ENCODE data around the gene LMTK3.

The LMTK3 gene

DNA sequence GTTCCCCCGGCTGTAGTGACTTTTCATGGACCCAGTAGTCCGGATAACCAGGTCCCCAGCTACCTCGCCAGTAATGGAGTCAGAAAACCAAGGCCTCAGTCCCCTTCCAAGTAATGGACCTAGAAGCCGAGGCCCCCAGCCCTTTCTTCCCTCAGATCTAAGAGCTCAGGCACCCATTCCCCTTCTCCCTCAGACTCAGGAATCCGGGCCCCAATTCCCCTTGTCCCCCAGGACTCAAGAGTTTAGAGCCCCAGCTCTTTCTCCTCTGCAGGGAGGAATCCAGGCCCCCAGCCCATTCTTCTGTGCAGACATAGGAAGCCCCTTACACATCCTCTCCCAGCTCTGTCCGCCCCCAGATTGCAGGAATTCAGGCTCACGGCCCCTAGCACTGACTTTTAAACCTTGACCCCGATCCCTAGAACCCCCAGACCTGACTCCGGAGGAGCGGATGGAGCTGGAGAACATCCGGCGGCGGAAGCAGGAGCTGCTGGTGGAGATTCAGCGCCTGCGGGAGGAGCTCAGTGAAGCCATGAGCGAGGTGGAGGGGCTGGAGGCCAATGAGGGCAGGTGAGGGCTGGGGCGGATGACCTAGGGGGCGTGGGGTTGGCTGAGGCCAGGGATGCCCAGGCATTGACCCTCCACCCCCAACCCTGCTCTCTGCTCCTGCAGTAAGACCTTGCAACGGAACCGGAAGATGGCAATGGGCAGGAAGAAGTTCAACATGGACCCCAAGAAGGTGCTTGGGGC lies 41.5 kb downstream of the LMTK3 start:
- DNase-seq, result no peak

DNA sequence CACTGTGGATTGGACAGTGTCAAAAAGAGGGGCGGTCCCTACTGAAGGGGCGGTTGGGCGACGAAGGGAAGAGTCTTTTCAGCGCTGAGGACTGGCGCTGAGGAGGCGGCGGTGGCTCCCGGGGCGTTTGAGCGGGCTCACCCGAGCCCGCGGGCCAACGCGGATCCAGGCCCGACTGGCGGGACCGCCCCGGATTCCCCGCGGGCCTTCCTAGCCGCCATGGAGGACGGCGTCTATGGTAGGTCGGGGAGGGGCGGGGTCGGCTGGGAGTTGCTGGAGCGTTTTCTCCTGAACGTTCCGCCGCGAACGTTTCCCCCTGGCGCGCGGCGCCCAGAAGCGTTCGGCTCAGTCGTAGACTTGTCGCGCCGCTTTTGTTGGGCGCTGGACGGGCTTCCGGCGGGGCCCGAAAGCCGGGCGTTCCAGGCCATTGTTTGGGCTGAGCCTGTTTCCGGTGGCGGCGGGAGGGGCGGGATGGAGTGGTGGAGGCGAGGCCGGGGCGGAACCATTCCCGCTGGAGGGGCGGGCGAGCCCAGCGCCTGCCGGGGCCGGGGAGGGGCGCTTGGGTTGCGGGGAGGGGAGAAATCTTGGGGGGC lies 42.2 kb downstream of the LMTK3 start, which contains the start of gene CYTH2:
Gene CYTH2 (plus strand): TSS at position 81 of the 593 bp plus-strand sequence. CDS start 139 bp downstream, at position 220.
- peak in 1 of 2 donors; percentile 88 for DNase-seq

DNA sequence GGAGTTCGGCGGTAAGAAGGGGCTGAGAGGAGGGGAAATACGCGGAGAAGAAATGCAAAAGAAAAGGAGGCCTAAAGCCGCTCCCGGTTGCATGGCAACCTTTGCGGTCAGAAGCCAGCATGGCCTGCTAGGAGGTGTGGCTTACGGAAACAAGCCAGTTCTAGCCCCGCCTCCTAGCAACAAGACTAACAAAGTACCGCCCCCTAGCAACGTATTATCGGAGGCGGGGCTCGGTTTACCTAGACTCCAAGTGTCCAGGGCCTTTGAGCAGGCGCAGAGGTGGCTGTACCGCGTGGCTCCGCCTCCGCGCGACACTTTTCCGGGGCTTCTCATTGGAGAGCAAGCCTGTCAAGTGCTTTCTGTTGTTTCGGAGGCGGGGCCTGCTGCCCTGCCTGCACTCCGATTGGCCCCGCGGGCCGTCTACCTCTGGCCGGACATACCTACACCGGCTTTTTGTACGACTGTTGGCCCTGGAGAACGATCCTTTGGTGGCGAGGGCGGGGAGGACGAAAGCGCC lies 42.8 kb downstream of the LMTK3 start:
- DNase-seq, result peak; percentile 91 to 100

DNA sequence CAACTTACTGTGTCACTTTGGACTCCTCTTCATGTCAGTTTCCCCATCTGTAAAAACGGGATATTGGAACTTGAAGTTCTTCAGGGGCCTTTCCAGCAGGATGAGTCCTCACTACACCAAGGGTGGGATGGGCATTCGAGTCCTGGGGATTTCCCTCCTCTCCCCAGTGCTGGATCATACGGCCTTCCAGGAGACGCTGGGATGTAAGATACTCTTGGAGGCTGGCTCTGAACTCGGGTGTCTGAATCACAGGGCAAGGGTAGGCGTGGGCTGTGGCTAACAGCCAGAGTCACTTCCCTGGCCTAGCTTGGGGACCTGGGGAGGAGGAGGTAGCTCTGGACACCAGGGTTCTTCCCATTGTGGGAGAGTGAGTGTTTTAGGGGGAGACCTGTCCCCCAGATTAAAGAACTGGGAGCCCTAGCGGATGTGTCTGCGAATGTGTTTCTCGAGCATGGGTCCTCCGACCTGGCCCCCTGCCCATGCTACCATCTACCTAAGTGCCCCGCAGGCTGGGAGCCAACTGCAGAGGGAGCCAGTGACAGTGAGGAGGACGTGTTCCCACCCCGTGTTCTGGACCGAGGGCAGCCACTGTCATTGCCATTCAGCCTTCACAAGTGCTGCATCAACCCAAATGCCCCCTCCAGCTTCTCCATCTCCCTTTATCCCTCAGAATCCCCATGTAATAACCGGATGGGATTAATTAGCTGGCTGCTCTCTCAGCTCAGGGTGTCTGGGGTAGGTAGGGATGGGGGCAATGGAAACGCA lies 44.9 kb downstream of the LMTK3 start:
- no peak for DNase-seq

DNA sequence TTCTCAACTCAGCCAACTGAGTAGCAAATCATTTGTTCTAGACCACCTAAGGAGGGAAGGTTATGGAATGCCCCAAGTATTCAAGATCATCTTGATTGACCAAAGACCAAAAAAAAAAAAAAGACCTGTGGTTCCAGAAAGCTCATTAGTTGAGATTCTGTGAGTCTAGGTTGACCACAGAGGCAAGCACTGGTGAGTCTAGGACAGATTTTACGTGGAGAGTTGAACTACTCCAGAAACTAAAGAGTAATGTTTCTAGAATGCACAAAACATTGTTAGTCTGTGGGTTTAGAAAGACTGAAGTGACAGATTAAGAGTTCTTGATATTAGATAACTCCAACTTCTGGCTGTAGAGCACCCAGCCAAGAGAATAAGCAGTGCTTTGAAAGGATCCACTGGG lies 46.4 kb downstream of the LMTK3 start:
- no peak for DNase-seq

DNA sequence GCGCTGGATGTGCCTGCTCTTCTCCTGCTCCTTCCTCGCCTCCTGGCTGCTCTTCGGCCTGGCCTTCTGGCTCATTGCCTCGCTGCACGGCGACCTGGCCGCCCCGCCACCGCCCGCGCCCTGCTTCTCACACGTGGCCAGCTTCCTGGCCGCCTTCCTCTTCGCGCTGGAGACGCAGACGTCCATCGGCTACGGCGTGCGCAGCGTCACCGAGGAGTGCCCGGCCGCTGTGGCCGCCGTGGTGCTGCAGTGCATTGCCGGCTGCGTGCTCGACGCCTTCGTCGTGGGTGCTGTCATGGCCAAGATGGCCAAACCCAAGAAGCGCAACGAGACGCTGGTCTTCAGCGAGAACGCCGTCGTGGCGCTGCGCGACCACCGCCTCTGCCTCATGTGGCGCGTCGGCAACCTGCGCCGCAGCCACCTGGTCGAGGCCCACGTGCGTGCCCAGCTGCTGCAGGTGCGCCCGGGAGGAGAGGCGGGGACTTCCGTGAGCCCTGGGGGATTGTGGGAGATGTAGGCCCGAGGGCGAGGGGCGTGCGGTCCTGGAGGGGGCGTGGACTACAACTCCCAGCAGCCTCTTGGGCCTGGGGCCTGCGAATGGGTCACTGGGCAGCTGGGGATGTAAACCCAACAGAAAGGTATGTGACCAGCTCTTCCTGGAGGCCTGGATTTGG lies 49.5 kb downstream of the LMTK3 start:
- DNase-seq, result no peak

DNA sequence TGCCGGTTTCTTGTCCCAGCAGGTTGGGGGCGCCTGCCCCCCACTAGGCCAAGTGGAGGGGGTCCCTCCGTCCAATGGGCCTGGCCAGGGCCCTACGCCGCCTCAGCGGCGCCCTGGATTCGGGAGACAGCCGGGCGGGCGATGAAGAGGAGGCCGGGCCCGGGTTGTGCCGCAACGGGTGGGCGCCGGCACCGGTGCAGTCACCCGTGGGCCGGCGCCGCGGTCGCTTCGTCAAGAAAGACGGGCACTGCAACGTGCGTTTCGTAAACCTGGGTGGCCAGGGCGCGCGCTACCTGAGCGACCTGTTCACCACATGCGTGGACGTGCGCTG lies 50.0 kb downstream of the LMTK3 start:
- no peak for DNase-seq

DNA sequence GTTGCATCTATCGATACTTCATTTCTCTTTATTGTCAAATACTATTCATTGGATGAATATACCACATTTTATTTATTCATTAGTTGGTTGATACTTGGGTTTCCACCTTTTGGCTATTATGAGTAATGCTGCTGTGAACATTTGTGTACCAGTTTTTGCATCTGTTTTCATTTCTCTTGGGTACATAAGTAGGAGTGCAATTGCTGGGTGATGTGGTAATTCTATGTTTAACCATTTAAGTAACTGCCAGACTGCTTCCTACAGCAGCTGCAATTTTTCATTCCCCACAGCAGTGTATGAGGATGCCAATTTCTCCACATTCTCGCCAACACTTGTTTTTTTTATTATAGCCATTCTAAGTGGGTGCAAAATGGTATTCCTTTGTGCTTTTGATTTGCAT lies 53.6 kb downstream of the LMTK3 start:
- no peak for DNase-seq

DNA sequence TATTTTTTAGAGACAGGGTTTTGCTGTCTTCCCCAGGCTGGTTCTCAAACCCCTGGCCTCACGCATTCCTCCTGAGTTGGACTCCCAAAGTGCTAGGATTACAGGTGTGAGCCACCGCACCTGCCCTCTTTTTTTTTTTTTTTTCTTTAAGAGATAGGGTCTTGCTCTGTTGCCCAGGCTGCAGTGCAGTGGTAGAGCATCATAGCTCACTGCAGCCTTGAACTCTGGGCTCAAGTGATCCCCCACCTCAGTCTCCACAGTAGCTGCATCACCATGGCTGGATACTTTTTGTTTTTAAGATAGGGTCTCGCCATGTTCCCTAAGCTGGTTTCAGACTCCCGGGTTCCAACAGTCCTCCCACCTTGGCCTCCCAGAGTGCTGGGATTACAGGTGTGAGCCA lies 54.8 kb downstream of the LMTK3 start:
- DNase-seq, result no peak

DNA sequence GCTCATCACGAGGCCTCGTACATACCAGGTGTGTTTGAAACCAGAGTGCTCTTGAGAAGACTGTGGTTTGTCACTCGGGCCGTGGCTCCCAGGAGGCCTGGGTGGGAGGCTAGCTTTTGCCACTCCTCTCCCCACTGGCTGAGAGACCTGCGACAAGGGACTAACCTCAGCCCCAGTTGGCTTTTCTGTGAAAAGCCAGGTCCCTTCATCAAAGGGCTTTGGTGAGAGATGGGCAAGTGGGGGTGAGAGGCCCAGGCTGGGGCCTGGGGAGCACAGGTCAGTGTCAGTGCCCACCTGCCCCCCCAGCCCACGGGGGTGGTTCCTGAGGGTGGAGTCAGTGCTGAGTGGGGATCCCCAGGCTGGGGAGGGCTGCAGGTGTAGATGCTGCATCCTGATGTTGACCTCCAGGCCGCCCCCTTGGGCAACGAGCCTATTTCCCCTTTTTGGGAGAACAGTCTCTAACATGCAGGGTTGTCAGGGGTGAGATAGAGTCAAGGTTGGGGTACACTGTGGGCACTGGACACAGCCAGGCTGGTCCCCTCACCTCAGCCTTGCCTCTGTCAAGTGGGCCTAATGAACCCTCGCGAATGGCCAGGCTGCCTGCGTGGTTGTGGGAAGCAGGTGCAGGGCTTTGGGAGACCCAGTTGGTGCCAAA lies 55.6 kb downstream of the LMTK3 start:
- no peak for DNase-seq

DNA sequence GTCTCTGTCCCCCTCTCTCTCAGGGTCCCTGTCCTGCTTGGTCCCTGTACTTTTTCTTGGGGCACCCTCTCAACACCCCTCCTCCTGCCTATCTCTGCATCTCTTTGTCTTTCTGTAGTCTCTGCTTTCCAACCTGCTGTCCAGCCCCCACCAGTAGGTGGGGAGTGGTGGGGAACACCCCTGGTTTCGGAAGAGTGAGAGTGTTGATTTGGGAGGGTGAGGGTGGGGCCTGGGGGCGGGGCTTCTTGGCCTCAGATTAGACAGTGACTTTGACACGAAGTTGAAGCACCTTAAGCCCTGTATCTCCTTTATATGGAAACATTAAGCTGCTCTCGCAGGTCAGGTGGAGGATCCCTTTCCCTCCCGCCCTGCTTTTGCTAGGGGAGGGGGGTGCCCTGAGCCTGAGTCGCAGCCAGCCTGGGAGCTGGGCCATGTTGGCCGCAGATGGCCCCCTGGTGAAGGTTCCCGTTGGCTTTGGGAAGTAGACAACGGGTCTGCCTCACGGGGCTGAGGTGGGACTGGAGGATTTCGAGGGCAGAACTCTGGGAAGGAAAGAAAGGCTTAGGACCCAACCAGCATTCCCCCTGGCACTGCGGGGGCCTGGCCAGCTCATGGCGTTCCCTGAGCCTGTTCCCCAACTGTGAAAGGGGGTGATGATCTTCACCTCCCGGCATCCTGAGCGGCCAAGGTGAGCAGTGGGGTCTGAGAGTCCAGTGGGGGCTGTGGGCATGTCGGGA lies 56.3 kb downstream of the LMTK3 start, which contains the start of gene KCNJ14:
Gene KCNJ14 (plus strand): TSS at position 404 of the 737 bp plus-strand sequence. CDS start 6,151 bp downstream, outside the sequence.
- DNase-seq, result no peak

DNA sequence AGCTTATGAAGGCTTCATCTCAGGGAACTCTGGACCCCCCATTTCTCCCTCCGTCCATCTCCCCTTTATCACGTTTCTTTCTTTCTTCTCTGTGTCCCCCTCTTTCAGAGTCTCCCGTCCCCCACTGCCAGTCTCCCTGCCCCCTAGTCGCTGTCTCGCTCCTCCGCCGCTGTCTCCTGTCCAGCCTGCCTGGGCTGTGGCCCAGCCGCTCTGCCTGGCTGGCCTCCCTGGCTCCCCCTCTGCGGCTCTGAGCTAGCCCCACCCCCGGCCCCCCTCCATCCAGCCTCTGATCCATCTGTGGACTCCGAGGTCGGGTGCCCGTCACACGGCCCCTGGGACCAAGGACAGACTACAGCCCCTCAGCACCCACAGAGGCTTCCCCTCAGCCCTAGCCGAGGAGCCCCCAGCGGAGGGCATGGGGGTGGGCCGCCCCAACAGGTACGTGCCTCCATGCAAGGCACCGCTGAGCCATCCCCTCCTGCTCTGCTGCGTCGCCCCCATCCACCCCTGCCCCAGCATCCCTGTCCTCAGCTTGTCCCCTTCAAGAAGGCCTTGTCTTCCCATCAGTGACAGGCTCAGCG lies 57.4 kb downstream of the LMTK3 start:
- no peak for DNase-seq

DNA sequence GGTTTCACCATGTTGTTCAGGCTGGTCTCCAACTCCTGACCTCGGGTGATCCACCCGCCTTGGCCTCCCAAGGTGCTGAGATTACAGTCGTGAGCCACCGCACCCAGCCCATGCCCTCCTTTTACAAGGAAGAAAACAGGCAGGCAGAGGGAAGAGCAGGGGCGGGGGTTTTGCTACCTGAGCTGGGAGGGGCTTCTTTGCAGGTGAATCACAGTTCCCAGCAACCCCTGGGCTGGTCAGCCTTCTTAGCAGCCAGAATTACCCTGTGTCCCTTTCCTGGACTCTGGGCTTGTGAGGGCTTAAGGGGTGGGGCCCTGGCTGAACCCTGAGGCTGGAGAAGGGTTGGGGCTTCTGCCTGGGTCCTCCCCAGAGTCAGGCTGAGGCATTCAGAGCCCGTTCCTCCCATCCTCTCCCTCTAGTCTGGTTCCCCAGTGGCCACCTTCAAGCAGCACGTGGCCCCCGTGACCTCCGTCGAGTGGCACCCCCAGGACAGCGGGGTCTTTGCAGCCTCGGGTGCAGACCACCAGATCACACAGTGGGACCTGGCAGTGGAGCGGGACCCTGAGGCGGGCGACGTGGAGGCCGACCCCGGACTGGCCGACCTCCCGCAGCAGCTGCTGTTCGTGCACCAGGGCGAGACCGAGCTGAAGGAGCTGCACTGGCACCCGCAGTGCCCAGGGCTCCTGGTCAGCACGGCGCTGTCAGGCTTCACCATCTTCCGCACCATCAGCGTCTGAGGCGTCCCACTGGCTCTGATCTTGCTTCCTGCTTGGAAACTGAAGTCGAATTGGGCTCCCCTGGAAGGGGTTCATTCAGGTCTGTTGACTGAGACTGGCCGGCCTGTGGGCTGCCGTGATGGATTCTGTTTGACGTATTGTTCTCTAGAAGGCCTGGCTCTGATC lies 59.1 kb downstream of the LMTK3 start:
- DNase-seq, result no peak

DNA sequence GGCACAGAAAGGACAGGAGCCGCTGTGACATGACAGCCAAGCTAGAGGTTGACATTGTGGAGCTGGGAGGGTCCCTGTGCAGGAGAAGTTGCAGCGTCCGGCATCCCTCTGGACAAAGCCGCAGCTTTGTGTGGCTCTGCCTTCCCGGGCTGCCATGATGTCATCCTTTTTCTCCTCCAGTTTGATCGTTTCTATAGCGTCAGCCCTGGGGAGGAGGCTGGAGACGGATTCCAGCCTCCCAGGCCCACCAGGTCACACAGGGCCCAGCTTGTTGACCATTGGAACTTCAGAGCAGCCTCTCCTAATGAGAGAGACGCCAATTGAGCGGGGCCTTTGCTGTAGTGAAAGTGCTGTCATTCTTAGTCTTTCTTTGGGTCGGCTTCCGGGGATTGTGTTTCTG lies 60.0 kb downstream of the LMTK3 start:
- no peak for DNase-seq

DNA sequence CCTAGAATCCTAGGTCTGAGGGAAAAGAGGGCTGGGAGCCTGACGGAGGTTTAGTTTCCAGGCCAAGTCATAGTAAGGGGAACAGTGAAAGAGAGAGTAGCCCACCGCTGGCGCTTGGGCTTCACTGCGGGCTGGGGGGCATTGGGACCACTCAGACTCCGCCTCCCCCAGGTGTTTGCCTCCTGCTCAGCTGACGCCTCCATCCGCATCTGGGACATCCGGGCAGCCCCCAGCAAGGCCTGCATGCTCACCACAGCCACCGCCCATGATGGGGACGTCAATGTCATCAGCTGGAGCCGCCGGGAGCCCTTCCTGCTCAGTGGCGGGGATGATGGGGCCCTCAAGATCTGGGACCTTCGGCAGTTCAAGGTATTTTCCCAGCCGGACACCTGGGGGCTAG lies 60.8 kb downstream of the LMTK3 start:
- DNase-seq, result no peak

DNA sequence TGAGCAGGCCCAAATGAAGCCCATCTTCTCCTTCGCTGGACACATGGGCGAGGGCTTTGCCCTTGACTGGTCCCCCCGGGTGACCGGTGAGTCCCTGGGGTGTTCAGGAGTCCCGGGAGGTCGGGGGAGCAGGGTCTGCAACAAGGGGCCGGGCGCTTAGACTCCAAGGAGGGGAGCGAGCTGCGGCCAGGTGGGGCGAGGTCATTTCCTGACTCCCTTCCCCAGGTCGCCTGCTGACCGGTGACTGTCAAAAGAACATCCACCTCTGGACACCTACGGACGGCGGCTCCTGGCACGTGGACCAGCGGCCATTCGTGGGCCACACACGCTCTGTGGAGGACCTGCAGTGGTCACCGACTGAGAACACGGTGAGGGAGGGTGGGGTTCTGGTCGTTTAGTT lies 61.2 kb downstream of the LMTK3 start:
- DNase-seq, result no peak

DNA sequence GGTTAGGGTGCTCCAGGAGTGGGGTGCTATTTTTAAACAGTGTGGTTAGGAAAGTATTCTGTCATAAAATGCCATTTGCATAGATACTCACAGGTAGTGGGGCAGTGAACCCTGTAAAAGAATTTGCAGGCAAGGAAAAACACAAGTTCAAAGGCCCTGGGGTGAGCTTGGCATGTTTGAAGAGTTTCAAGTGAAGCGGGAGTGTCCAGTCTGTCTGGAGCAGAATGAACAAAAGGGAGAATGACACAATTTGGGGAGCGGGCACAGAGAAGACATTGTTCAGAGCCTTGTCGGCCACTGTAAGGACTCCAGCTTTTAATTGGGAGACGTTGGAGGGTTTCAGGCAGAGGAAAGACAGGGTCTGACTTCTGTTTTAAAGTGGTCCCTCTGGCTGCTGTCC lies 63.1 kb downstream of the LMTK3 start:
- no peak for DNase-seq

DNA sequence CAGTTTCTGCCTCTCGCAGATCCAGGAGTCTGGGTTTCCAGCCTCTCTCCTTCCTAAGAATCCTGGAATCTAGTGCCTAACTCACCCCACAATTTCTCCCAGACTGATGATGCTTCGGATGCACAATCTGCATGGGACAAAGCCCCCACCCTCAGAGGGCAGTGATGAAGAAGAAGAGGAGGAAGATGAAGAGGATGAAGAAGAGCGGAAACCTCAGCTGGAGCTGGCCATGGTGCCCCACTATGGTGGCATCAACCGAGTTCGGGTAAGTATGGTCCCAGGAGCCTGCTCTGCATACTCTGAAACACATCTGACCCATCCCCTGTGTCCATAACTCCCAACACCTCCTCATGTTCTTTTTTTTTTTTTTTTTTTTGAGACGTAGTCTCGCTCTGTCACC lies 65.1 kb downstream of the LMTK3 start:
- DNase-seq, result no peak

DNA sequence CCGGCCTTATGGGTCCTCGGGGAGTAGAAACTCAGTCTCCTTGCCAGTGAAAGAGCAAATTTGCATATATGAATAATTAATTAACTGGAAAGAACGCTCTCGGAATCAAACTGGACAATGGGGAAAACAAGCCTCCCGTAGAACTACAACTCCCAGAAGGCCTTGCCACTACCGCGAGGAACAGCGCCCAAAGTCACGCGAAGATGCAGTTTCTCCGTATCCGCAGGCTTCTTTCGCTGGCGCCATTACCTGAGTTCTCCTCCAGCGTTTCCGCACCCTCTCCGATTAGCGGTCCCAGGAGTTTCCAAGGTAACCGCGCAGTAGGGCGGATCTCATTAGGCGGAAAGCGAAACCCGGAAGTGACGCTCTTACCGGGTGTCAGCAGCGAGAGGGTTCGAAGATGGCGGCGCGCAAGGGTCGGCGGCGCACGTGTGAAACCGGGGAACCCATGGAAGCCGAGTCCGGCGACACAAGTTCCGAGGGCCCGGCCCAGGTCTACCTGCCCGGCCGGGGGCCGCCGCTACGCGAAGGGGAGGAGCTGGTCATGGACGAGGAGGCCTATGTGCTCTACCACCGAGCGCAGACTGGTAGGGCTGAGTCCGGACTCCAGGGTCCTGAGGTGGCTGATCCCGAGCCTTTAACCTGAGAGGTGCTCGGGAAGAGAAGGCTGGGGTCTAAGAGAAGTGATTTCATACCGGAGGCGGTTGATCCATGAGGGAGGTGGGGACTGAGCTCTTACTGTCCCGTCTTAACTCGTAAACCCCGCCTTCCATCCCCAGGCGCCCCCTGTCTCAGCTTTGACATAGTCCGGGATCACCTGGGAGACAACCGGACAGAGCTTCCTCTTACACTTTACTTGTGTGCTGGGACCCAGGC lies 65.8 kb downstream of the LMTK3 start, which contains the start of gene GRWD1:
Gene GRWD1 (plus strand): TSS at position 378 of the 876 bp plus-strand sequence. CDS start 23 bp downstream, at position 401.
- DNase-seq, result peak; percentile 70 to 88

Measured in bone marrow (tissue), 2 donors.